HT-29 (cell line): ENCODE results near the gene CEMIP2. TPM values are rescaled to one million over a fixed set of nuclear protein-coding genes. Genes with fewer than 3 reads are reported as not detected.
"Not testable (repeated sequence)": the region's sequence is repeated elsewhere in the genome, so short reads cannot be mapped to it uniquely, and the experiment has no call there.

Source experiments
- DNase-seq: peaks from one replicate; pipeline ENCODE4 v3.0.0-alpha.2; 2015; ENCODE audit warnings: low spot score
- total RNA-seq: library from RNA; depleted of rRNA; stranded (reverse); fragments of >200 nt; shearing (Covaris generic); gene quantifications from 2 replicates; pipeline ENCODE4 v1.2.3, GENCODE V29; 2014

The CEMIP2 gene
- total RNA-seq, 1 experiment from 2014 or later, result 102 TPM

DNA sequence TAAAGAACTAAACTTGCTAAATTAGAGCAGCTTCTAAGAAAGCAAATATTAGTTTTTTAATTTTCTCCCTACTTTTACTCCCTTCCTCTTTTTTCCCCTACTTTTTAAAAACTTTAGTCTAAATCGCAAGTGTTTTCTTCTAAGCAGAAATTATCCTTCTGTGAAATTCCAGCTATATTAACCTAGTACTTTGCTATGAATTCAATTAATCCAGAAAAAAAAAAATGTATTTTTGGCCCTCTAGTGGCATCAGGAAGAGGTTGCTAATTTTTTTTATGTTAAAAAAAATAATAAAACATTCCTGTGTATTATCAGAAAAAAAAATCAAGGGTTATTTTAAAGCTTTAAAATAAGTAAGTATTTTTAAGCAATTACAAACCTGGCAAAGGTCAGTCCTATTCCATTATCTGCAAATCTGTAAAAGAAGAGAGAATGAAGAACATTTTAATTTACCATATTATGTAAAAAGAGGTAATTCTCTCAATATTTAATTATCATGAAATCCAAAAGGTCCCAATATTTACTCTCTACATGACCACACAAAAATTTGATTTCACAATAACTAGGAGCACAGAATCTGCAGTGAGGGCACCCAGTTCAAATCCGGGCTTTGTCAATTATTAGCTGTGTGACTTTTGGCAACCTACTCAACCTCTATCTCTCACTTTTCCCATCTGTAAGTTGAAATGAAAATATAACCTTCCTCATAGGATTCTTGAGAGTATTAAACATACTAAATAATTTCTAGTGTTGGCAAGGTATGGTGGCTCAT lies 52.0 kb downstream of the CEMIP2 start:
- DNase-seq, result no peak

DNA sequence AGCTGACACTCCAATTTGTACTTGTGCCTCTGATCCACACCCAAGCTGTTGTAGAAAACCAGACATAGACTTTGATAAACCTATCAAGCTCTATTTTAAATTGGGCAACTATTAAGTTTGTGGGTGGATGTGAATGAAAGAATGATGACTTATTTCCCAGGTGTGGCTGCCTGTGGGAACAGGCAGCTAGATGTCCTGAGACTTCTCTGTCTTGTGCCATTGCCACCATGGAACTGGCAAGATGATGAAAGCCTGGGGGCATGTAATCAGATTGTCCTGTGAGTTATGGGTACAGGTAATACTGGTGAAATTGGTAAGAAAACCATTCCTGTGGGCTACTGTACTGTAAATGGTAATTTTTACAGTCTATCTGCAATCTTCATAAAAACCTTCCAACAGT lies 57.5 kb downstream of the CEMIP2 start:
- DNase-seq, result no peak

DNA sequence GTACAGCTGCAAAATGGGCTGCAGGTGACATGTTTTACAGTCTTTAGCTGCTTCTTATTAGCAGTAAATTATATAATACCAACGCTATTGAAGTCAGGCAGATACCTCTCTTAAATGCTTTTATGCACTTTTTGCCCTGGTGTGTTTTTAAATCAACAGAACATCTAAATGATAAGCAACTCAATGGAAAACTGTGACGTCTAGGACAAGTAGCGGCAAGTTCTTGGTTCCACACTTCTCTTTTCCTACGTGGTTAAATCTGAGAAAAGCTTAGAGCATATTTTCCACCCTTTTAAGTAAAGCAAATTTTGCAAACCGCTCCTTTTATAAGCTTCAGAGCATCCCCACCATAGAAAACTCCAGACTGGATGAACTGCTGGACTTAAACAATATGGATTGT lies 58.1 kb downstream of the CEMIP2 start:
- no peak for DNase-seq

DNA sequence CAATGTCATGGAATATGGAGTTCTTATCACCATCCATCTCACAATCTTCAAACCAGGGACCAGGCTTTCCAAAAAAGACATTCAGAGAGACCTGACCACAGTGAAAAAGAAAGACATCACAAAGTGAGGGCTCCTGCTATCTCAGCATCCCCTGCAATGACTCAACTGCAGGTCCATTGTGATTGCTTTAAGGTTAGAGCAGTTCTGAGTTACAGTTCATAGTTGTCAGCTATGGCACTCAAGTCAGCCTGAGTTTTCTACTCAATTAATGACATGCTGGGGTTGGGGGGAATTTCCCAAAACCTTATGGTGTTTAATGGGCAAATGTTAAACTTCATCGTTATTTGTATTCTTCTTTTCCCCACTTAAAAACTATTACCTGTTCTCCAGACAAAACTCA lies 58.9 kb downstream of the CEMIP2 start:
- no peak for DNase-seq

DNA sequence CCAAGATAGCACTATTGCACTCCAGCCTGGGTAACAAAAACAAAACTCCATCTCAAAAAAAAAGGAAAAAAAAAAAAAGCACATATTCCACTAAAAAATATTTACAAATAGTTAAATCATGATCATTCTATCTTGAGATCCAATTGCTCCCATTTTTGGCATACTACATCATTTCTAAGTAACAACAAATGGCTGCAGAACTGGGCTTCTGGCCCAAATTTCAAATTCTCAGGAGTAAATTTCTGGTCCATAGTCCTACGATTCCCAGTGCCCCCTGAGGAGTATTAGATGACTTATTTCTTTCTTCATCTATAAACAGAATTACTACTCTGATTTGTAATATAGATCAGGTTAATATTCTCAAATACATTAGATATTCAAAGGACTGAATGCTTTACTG lies 62.1 kb downstream of the CEMIP2 start:
- DNase-seq, result no peak

DNA sequence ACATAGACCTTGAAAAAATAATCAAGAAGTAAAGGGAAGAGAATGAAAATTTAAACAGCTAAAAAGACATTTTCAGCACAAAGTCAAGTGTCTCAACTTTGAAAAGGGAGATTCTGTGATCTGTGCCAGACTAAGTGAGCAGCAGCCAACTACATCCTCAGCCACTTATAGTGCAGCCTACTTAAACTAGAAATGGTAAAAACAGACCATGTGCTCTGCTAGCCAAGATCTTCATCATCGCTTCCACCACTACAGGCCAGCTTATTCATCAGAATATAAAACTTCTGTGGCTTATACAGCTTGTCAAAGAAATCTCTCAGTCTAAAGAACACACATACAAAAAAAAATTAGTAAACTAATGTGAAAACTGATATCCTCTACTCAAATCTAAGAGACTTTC lies 63.5 kb downstream of the CEMIP2 start:
- no peak for DNase-seq

DNA sequence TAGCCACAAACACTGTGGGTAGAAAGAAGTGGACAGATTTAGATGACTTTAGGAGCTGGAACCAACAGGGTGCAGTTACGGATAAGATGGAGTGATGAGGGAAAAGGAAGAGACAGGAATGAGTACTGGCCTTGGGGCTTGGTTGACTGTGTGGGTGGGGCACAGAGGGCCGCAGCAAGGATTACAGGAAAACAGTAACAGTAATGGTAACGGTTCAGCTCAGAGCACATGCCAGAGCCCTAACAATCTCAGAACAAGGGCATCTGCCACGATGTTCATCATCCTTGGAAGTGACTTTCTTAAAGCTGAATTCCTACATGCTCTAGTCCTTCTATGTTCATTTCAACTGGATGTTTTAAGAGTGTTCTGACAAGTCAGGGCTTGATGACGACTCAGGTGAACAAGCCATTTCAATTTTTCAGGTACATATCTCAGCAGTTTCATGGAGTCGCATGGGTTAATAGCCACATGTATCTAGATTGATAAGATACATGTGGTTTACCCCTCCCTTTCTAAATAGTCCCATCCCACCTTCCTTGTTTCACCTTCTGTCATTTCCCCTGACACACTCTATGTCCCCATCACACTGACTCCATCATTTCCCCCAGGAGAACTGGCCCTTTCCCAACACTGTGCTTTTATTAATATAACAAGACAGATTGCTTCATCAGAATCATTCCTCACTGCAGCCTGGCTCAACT lies 65.0 kb downstream of the CEMIP2 start:
- DNase-seq, result no peak

DNA sequence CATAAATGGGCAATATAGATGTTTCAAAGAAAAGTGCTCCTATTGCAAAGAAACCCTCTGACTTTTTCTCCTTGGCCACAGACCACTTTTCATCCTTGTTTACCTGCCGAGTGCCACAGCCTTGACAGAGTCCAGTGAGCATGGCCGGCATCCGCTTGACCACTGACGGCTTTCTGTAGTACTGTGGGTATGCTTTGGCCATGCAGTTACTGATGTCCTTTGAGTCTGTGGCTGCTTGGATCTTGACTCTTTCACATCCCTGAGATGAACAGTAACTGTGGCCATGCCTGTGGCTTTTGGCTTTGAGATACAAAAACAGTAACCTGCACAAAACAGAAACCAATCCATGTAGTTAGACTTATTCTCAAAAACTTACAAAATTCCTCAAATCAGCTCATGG lies 70.4 kb downstream of the CEMIP2 start:
- no peak for DNase-seq

DNA sequence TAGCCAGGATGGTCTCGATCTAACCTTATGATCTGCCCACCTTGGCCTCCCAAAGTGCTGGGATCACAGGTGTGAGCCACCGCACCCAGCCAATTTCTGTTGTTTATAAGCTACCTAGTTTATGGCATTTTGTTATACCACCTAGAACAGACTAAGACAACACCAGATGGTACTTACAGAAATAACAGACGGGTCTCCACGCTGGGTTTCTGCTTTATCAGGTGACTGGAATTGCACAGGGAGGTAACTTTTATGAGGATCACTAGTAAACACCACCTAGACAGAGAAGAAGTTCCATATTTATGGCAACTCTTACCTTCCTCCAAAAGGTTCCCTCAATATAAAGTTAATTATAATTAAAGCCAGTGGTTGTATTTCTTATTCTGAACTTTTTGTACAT lies 74.0 kb downstream of the CEMIP2 start:
- no peak for DNase-seq

DNA sequence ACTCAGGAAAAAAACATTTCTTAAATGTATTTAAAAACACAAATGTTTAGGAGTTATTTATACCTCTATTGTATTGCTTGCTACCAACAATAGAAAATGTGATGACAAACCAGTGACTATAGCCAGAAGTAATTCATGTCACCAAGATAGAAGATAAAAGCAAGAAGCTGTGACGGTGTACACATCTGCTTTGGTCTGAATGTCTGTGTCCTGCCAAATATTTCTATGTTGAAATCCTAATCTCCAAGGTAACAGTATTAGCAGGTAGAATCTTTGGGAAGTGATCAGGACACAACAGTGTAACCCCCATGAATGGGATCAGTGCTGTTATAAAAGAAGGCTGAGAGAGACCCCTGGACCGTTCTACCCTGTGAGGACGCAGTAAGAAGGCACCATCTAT lies 74.7 kb downstream of the CEMIP2 start:
- no peak for DNase-seq

DNA sequence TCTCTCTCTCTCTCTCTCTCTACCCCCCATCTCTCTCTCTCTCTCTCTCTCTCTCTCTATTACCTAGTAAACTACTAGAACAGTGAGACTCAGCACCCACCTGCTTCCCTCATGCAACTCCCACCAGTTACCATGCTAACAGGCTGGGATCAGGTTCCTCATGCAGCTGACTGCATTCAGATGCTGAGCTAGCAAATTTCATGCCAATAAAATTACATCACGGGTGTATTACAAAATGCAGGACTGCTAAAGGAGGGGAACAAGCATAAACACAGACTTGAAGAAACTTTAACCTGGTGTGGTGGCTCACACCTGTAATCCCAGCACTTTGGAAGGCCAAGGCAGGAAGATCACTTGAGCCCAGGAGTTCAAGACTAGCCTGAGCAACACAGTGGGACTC lies 76.0 kb downstream of the CEMIP2 start:
- no peak for DNase-seq

DNA sequence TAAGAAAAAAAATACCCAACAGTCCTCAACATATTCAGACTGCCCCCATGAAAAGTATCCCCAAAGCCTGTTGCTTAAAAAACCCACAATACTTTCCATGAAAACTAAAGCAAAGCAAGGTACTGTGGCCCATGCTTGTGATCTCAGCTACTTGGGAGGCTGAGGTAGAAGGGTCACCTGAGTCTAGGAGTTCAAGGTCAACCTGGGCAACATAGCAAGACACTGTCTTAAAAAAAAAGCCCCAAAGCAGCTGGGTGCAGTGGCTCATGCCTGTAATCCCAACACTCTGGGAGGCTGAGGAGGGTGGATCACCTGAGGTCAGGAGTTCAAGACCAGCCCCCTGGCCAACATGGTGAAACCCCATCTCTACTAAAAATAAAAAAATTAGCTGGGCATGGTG lies 76.7 kb downstream of the CEMIP2 start:
- DNase-seq, result not testable (repeated sequence)

DNA sequence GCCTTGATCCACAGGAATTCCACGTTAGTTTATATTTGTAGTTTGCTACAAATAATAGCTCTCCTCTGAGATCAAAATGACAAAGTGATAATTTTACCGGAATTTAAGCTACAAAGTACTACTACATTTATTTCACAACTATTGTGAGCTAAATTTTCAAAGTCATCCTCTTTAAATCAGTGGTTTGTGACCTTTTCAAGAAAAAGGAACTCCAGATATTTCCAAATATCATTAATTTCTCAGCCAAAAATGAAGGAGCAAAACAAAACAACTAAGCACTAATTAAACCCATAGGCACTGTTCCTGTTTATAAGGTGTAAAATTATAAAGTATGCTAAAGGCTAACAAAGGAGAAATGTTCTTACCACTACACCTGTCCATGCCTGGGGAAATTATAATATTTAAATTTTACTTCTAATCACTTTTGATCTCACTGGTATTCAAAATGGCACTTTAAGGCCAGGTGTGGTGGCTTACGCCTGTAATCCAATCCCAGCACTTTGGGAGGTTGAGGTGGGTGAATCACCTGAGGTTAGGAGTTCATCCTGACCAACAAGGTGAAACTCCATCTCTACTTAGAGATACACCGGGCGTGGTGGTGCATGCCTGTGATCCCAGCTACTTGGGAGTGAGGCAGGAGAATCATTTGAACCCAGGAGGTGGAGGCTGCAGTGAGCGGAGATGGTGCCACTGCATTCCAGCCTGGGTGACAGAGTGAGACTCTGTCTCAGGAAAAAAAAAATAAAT lies 77.5 kb downstream of the CEMIP2 start:
- no peak for DNase-seq

DNA sequence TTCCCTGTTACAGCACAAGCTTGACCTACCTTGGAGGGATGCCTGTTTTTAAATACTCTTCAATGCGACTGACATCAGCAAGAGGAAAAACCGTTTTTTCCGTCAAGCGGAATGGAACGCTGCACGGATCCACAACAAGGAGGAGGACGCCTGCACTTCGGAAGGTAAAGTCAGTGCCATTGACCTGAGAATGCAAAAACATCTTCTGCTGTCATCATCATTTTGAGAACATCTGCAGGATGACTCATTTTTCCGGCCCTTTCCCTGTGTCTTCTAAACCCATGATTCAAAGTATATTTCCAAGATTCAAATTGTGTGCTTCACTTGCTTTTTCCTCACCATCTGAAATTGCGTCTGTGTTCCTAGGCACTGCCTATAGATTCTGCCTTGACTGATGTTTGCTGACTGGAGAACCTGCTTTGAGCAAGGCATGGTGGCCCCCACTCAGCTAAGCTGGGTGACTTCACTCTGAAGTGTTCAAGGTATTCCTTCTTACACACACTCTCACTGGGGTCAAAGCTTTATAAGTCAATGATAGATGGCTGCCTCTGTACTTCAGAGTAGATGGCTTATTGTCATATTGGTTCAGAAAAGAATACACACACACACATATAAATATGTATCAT lies 78.1 kb downstream of the CEMIP2 start:
- no peak for DNase-seq

DNA sequence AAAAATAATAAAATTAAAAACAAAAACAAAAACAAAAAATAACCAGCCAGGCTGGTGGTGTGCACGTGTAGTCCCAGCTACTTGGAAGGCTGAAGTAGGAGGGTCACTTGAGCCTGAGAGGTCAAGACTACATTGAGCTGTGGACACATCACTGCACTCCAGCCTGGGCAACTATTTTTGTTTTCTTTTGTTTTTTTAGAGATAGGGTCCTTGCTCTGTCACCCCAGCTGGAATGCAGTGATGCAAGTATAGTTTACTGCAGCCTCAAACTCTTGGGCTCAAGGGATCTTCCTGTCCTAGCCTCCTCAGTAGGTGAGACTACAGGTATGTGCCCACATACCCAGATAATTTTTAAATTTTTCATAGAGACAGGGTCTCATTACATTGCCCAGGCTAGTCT lies 80.6 kb downstream of the CEMIP2 start:
- no peak for DNase-seq

DNA sequence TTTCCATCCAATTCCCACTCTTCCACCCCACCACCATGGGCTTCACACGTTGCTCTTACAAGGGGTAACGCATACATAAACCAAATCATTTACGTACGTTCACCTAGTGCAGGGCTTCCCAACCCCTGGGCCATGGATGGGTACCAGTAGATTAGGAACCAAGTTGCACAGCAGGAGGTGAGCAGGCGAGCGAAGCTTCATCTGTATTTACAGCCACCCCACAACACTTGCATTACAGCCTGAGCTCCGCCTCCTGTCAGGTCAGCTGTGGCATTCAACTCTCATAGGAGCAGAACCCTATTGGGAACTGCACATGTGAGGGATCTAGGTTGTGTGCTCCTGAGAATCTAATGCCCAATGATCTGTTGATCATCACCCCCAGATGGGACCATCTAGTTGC lies 82.3 kb downstream of the CEMIP2 start:
- DNase-seq, result peak; percentile 32

DNA sequence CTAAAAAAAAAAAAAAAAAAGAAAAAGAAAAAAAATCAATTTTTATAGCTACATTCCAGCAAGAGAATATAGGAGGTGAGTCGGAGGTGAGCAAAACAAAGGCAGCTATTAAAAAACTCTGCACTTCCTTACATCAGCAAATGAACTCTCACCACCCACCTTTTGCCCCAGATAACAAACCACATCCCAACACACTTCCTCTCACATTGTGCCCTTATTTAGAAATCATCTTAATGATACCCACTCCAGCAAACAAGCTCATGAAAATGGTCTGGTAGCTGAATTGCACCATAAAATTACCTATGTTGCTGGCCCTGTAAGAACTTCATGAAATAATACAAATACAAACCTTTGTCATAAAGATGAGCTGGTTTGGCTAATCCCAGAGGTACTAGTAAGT lies 82.9 kb downstream of the CEMIP2 start:
- DNase-seq, result peak; percentile 71

DNA sequence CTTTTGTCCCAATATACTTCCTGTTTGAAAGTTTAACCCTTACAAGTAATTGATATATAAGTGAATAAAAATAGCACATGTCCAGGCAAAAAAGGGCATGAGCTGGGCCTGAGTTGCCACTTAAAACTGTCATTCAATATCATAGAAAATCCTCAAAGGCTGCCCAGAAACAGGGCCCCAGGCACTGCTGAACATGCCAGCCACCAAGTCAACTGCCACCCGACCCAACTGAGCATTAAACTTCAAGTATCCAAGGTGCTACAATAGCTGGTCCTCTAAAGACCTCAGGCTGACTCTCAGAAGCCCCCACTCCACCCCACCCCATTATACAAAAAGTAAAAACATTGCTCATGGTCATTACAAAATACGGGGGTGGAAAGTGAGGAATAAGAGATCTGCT lies 83.7 kb downstream of the CEMIP2 start:
- no peak for DNase-seq

DNA sequence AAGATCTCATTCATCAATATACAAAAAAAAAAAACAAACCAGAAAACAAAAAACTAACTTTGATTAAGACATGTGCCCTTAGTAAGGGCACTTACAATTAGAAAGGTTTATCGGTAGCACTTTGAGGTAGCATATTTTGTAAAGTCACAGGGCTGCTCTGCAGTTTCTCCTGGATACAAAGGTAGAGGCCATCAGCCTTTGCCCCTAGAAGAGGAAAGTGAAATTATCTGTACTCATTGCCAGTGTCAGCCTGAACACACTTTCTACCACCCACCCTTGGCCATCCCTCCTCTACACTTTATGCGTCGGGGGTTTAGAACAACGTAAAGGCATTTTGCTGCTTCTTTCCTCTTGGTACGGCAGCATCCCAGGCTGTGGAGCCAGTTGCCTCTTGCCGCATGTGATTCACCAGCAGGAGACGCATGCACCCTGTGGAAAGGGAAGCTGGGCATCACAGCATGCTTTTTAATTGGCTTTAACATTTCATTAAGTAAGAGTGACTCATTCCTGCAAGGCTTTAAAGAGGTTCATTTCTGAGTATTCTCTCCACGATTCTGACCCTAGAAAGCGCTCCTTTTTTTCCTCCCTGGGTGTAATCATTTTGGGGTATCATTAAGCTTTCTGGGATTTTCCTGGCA lies 84.6 kb downstream of the CEMIP2 start:
- DNase-seq, result peak; percentile 61

DNA sequence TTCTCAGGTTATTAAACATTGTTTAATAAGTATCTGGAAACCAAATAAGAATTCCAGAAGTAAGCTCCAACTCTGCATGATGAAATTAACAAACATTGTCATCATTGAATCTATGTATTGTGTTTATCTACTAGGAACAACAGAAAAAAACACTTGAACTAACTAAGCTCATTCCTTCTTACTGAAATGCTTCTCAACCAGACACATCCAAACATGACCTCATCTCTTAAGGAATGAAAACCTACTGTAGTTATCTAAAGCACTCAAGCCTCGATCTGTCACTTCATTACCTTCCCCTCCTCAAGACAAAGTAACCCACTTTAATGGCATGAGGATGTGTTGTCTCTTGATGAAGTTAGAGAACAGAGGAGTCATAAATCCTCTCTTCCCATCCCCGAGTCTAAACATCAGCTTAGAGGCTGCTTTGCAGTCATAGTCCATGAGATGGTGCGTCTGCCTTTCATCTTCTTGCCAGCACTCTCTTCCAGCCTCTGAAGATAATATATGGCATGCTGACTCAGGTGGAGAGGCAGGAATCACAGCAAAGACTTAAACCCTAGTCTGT lies 86.5 kb downstream of the CEMIP2 start:
- DNase-seq, result peak; percentile 47

DNA sequence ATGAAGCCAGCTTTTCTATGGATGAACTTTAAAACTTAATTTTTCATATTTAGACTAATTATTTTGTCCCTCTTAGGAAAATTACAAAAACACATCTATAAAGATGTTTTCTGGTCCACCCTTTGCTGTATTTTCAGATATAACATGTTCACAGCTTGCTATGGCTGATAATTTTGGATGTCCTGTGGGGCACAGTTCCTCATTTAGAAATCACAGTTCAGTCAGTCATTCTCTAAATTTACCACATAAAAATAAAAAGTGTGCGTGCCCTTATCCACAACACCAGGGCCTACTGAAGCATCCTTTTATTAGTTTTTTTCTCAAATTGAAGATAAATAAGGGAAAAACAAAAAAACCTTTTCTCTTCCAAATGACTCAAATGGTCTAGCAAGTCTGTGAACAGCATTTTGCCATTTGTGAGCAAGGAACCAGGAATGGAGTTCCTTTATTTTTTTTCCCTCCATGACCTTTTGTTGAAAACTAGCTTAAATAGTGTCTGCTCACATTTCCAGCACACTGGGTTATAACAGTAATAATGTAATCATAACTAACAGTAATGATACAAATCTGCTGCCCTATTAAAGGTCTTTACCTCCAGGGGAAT lies 87.1 kb downstream of the CEMIP2 start:
- no peak for DNase-seq
